Osteocyte (in vitro differentiated cells): ENCODE data around the gene RNPS1. TPM values are rescaled to one million over a fixed set of nuclear protein-coding genes. Genes with fewer than 3 reads are reported as not detected.

Source experiments
- DNase-seq: peaks from one replicate; pipeline ENCODE4 v3.0.0; 2021; ENCODE audit warnings: mixed read lengths; ENCODE audit not compliant: unreplicated experiment; ENCODE audit errors: extremely low spot score
- H3K27ac Mint-ChIP-seq: one replicate; pipeline ENCODE4 v1.8.0; 2021; ENCODE audit warnings: mild to moderate bottlenecking, mixed read lengths; ENCODE audit not compliant: unreplicated experiment
- H3K27me3 Mint-ChIP-seq: one replicate; pipeline ENCODE4 v1.8.0; 2021; ENCODE audit warnings: mixed read lengths; ENCODE audit not compliant: unreplicated experiment
- H3K36me3 Mint-ChIP-seq: one replicate; pipeline ENCODE4 v1.8.0; 2021; ENCODE audit warnings: mixed read lengths; ENCODE audit not compliant: unreplicated experiment
- H3K4me1 Mint-ChIP-seq: one replicate; pipeline ENCODE4 v1.8.0; 2021; ENCODE audit warnings: mixed read lengths; ENCODE audit not compliant: unreplicated experiment
- H3K4me3 Mint-ChIP-seq: one replicate; pipeline ENCODE4 v1.8.0; 2021; ENCODE audit warnings: mild to moderate bottlenecking, moderate library complexity, mixed read lengths; ENCODE audit not compliant: unreplicated experiment
- H3K9me3 Mint-ChIP-seq: one replicate; pipeline ENCODE4 v1.8.0; 2021; ENCODE audit warnings: mixed read lengths; ENCODE audit not compliant: unreplicated experiment
- total RNA-seq: library from RNA; stranded (reverse); gene quantifications from 2 replicates; pipeline ENCODE4 v1.2.1, GENCODE V29; 2021
- TF ChIP-seq, protein P1 (sequence below): fragments of 200-600 bp; sonication (generic); IDR thresholded peaks from 2 replicates; pipeline ENCODE4 v1.5.0; 2021; ENCODE audit warnings: antibody characterized with exemption, mild to moderate bottlenecking, moderate library complexity

The RNPS1 gene
- total RNA-seq, 1 donor from 2014 or later: 140 TPM

DNA sequence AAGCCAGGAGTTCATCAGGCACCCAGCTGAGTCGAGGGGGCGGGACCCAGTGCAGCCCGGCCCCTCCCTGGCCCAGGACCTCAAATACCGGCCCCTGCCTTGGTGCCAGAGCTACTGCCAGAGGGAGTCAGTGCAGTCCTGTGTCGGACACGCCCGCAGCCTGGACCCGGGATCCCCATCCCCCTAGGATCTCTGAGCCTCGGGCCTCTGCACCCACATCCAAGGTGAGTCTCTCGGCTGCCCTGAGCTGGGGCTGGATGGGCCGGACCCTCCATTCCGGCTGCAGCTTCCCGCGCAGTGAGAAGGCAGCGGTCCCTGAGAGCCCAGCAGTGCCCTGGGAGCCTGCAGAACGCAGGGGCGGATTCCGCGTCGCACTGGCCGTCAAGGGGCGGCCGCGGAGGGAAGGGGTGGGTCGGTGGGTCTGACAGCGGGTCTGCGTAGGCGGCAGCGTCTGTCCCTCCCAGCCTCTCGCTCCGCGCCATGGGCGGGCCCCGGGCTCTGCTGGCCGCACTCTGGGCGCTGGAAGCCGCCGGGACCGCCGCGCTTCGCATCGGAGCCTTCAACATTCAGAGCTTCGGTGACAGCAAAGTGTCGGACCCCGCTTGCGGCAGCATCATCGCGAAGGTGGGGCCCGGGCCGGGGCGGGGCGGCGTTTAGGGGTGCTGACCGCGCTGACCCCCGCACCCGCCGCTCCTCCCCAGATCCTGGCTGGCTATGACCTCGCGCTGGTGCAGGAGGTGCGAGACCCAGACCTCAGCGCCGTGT is 31.4 kb downstream of the RNPS1 start, which contains the start of gene DNASE1L2:
Gene DNASE1L2, plus strand, starts transcription at position 108 of the 765 bp plus-strand sequence. Its CDS starts 373 bp downstream, at position 481.
- Mint-ChIP-seq H3K4me1 (peaks cover 2% of the 10 kb centered on the region), H3K27ac (no peak within 1 kb of the TSS), H3K27me3 (no peaks in the 10 kb centered on the region), H3K36me3 (peaks cover 3% of the 10 kb centered on the region), H3K9me3 (no peaks in the 10 kb centered on the region), H3K4me3 (no peak within 1 kb of the TSS)
- TF ChIP-seq, protein P1, sequence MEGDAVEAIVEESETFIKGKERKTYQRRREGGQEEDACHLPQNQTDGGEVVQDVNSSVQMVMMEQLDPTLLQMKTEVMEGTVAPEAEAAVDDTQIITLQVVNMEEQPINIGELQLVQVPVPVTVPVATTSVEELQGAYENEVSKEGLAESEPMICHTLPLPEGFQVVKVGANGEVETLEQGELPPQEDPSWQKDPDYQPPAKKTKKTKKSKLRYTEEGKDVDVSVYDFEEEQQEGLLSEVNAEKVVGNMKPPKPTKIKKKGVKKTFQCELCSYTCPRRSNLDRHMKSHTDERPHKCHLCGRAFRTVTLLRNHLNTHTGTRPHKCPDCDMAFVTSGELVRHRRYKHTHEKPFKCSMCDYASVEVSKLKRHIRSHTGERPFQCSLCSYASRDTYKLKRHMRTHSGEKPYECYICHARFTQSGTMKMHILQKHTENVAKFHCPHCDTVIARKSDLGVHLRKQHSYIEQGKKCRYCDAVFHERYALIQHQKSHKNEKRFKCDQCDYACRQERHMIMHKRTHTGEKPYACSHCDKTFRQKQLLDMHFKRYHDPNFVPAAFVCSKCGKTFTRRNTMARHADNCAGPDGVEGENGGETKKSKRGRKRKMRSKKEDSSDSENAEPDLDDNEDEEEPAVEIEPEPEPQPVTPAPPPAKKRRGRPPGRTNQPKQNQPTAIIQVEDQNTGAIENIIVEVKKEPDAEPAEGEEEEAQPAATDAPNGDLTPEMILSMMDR: no peak
- DNase-seq: no peak

DNA sequence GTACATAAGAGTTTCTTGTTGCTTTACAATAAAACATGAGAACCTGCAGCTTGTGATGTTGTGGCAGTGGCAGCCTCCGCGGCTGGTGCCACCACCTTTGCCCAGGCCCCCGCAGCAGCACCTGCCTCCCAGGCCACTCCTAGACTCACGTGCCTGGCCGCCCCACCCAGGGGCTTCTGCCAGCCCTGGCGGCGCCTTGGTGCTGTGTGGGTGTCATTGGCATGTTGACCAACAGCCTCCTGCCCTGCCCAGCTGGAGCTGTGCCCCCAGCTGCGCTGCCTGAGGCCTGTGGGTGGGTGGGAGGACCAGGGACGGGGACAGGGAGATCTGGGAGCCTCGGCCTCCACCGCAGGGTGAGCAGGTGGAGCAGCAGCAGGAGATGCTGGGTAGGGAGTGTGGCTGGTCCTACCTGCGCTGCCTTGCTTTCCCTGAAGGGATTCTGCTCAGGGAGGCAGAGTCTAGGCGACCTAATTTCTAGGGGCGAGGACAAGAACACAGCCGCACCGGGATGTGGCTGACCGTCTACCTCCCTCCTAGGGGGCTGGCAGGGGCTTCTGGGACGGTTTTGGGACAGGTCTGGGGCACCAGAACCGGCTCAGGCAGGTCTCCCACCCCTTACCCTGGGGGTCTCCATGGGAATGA is 32.1 kb downstream of the RNPS1 start:
- Mint-ChIP-seq H3K36me3 (peaks cover 3% of the 10 kb centered on the region), H3K27ac (no peak overlapping the region), H3K4me3 (no peak overlapping the region), H3K27me3 (no peaks in the 10 kb centered on the region), H3K4me1 (peaks cover 2% of the 10 kb centered on the region), H3K9me3 (no peaks in the 10 kb centered on the region)
- DNase-seq: no peak
- TF ChIP-seq, protein P1: no peak

DNA sequence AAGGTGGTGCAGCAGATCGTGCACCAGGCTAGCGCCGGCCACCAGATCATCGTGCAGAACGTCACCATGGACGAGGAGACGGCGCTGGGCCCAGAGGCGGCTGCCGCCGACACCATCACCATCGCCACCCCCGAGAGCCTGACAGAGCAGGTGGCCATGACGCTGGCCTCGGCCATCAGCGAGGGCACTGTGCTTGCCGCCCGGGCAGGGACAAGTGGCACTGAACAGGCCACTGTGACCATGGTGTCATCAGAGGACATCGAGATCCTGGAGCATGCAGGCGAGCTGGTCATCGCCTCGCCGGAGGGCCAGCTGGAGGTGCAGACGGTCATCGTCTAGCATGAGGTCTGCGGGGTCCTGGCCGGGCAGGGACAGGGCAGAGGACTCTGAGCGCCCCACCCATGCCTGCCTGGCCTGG is 32.7 kb downstream of the RNPS1 start:
- Mint-ChIP-seq H3K36me3 (peaks cover 3% of the 10 kb centered on the region), H3K27ac (no peak overlapping the region), H3K4me1 (peaks cover 2% of the 10 kb centered on the region), H3K27me3 (no peaks in the 10 kb centered on the region), H3K4me3 (no peak overlapping the region), H3K9me3 (no peaks in the 10 kb centered on the region)
- TF ChIP-seq, protein P1: no peak
- no peak for DNase-seq

DNA sequence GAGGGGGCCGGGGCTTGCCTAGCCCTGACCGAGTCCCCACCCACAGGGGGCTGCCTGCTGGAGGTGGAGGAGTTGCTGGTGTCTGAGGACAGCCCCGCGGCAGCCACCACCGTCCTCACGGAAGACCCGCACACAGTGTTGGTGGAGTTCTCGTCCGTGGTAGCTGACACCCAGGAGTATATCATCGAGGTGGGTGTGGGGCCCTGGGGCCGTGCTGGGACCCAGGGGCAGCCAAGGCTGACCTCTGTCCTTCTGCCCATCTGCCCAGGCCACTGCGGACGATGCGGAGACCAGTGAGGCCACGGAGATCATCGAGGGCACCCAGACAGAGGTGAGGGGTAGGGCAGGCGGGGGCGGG is 33.1 kb downstream of the RNPS1 start:
- no peak overlapping the region for H3K4me3 Mint-ChIP-seq
- H3K36me3 Mint-ChIP-seq: peaks cover 6% of the 10 kb centered on the region
- no peak for DNase-seq
- peaks cover 2% of the 10 kb centered on the region for H3K4me1 Mint-ChIP-seq
- H3K27me3 Mint-ChIP-seq: no peaks in the 10 kb centered on the region
- TF ChIP-seq, protein P1: no peak
- H3K27ac Mint-ChIP-seq: no peak overlapping the region
- no peaks in the 10 kb centered on the region for H3K9me3 Mint-ChIP-seq
